ENCODE results near the gene TGIF2. TPM values are rescaled to one million over a fixed set of nuclear protein-coding genes. Genes with fewer than 3 reads are reported as not detected.

The TGIF2 gene
- total and polyA plus RNA-seq, 2 of the 13 experiments (the other 11 are each of a cell fraction or from before 2014, with no cell fraction given): 41.3 to 53.9 TPM

GRCh38 chr20:36607586-36608387, 34.4 kb downstream of the TGIF2 start (continued):
- TF ChIP-seq HNF1A (IDR thresholded peaks at IDR 0.05; ENCODE audit: low read depth): peak; percentile 27; the same call in 1 of the 2 replicates
- TF ChIP-seq HNF1A (CRISPR knock-in tag; IDR thresholded peaks at IDR 0.05; ENCODE audit: borderline replicate concordance): no peak
- TF ChIP-seq SIX1 (CRISPR knock-in tag; IDR thresholded peaks at IDR 0.05; ENCODE audit: borderline replicate concordance): no peak
- TF ChIP-seq ZNF878 (CRISPR knock-in tag; IDR thresholded peaks at IDR 0.05): no peak
- peak; percentile 63 for TF ChIP-seq FOXA3 (CRISPR knock-in tag; IDR thresholded peaks at IDR 0.05)
- TF ChIP-seq ZNF644 (CRISPR knock-in tag; IDR thresholded peaks at IDR 0.05; ENCODE audit: low read depth): peak; percentile 94
- no peak; the same call in 1 of the 2 replicates for TF ChIP-seq JUNB (CRISPR knock-in tag; IDR thresholded peaks at IDR 0.05; ENCODE audit: borderline replicate concordance)
- TF ChIP-seq IRF1 (CRISPR knock-in tag; IDR thresholded peaks at IDR 0.05; ENCODE audit: low read depth): no peak
- peak; percentile 91; the same call in 1 of the 2 replicates for TF ChIP-seq MIER3 (CRISPR knock-in tag; IDR thresholded peaks at IDR 0.05; ENCODE audit: borderline replicate concordance)
- TF ChIP-seq PCBP1 (IDR thresholded peaks at IDR 0.05; ENCODE audit: borderline replicate concordance, low read depth, low read length): no peak
- TF ChIP-seq JUN (CRISPR knock-in tag; IDR thresholded peaks at IDR 0.05): peak; percentile 97
- TF ChIP-seq SOX13 (IDR thresholded peaks at IDR 0.05): no peak
- peak in 1 of 2 experiments; percentile 65; a peak in 2 of 4 replicates for TF ChIP-seq SOX13 (CRISPR knock-in tag; conservative IDR thresholded peaks at IDR 0.05 in 1 of 2, IDR thresholded peaks at IDR 0.05 in 1 of 2)
- no peak for TF ChIP-seq MAFK (conservative IDR thresholded peaks at IDR 0.05 in 1 of 2, IDR thresholded peaks at IDR 0.05 in 1 of 2; ENCODE audit: low read length in 2 of 2)
- TF ChIP-seq NCOA2 (CRISPR knock-in tag; IDR thresholded peaks at IDR 0.05): peak; percentile 59
- TF ChIP-seq ZBTB7B (CRISPR knock-in tag; IDR thresholded peaks at IDR 0.05): peak; percentile 31; the same call in 1 of the 2 replicates
- peak; percentile 93 for TF ChIP-seq ATF7 (IDR thresholded peaks at IDR 0.05)
- TF ChIP-seq ATF7 (CRISPR knock-in tag; IDR thresholded peaks at IDR 0.05): peak; percentile 83
- no peak for TF ChIP-seq ZNF260 (CRISPR knock-in tag; IDR thresholded peaks at IDR 0.05; ENCODE audit: borderline replicate concordance, low read depth)
- TF ChIP-seq THRA (CRISPR knock-in tag; IDR thresholded peaks at IDR 0.05; ENCODE audit: borderline replicate concordance): peak; percentile 96; the same call in 1 of the 2 replicates
- peak; percentile 54; the same call in 1 of the 2 replicates for TF ChIP-seq NFKBIZ (CRISPR knock-in tag; IDR thresholded peaks at IDR 0.05)
- no peak for TF ChIP-seq REXO4 (CRISPR knock-in tag; IDR thresholded peaks at IDR 0.05; ENCODE audit: borderline replicate concordance)
- peak; percentile 89; the same call in 1 of the 2 replicates for TF ChIP-seq IRF2 (CRISPR knock-in tag; IDR thresholded peaks at IDR 0.05)
- TF ChIP-seq SATB2 (CRISPR knock-in tag; IDR thresholded peaks at IDR 0.05): no peak
- peak; percentile 40; the same call in 1 of the 2 replicates for TF ChIP-seq CEBPG (CRISPR knock-in tag; IDR thresholded peaks at IDR 0.05)
- no peak for TF ChIP-seq STAT5B (CRISPR knock-in tag; IDR thresholded peaks at IDR 0.05)
